H1 (cell line): ENCODE results near the gene PLLP. TPM values are rescaled to one million over a fixed set of nuclear protein-coding genes. Genes with fewer than 3 reads are reported as not detected.

Experiments used
- CTCF ChIA-PET: fragments of 300-600 bp; sonication (Branson Sonifier 250); formaldehyde crosslinking; loops from one replicate; lab custom pipeline; 2021; ENCODE audit not compliant: partially characterized antibody; lab: Charles Lee
- POLR2A ChIA-PET: fragments of 300-600 bp; sonication (Branson Sonifier 250); formaldehyde crosslinking; loops from one replicate; lab custom pipeline; 2021; ENCODE audit warnings: inconsistent platforms; ENCODE audit not compliant: partially characterized antibody; lab: Charles Lee
- DNase-seq, 2 experiments: peaks; one replicate each; pipeline versions ENCODE4 v3.0.0 to v3.0.0-alpha.2; 2010 to 2022; ENCODE audit warnings: low spot score in 2 of 2, low read depth in 1 of 2, mixed read lengths in 1 of 2
- FAIRE-seq: peaks from 2 replicates; lab custom pipeline; 2011; peaks lifted over from hg19 to GRCh38; lab: Jason Lieb, UNC
- H2AFZ ChIP-seq: 2 replicates; pipeline ENCODE4 v1.8.1; 2012; ENCODE audit warnings: low read length, inconsistent platforms
- H2AK5ac ChIP-seq: 2 replicates; pipeline ENCODE4 v1.6.1; 2013; ENCODE audit warnings: low read depth, low read length
- H2BK120ac ChIP-seq: replicated peaks from 2 replicates; pipeline ENCODE3; 2013; ENCODE audit warnings: low read depth, low read length, inconsistent platforms
- H2BK12ac ChIP-seq: 2 replicates; pipeline ENCODE4 v1.6.1; 2013; ENCODE audit warnings: low read depth, low read length
- H2BK15ac ChIP-seq: 2 replicates; pipeline ENCODE4 v1.6.1; 2013; ENCODE audit warnings: low read length
- H2BK20ac ChIP-seq: 2 replicates; pipeline ENCODE4 v1.6.1; 2013; ENCODE audit warnings: low read length
- H2BK5ac ChIP-seq: 2 replicates; pipeline ENCODE4 v1.6.1; 2013; ENCODE audit warnings: low read depth, low read length
- H3K14ac ChIP-seq: 2 replicates; pipeline ENCODE4 v1.6.1; 2013; ENCODE audit warnings: inconsistent platforms; ENCODE audit not compliant: insufficient read length
- H3K18ac ChIP-seq: 2 replicates; pipeline ENCODE4 v1.6.1; 2013; ENCODE audit warnings: low read length; ENCODE audit errors: extremely low read depth
- H3K23ac ChIP-seq: 2 replicates; pipeline ENCODE4 v1.6.1; 2013; ENCODE audit warnings: inconsistent platforms; ENCODE audit not compliant: insufficient read length
- H3K23me2 ChIP-seq: 2 replicates; pipeline ENCODE4 v1.6.1; 2013; ENCODE audit warnings: low read depth, low read length
- H3K27ac ChIP-seq: 2 replicates; pipeline ENCODE4 v1.6.1; 2011; ENCODE audit warnings: low read depth, low read length, inconsistent platforms
- H3K27me3 ChIP-seq, 4 experiments: replicated peaks in 1 of 4; 1 replicate in 1 of 4; 2 replicates in 3 of 4; pipeline versions ENCODE4 v1.6.1 to v1.8.1; 2011 to 2013; ENCODE audit warnings: low read length in 3 of 4, mild to moderate bottlenecking in 3 of 4, inconsistent platforms in 2 of 4, mixed read lengths in 2 of 4, moderate library complexity in 1 of 4; ENCODE audit not compliant: control insufficient read depth in 3 of 4, insufficient read depth in 3 of 4; ENCODE audit errors: extremely low read depth in 1 of 4
- H3K36me3 ChIP-seq, 4 experiments: 2 replicates each; pipeline versions ENCODE4 v1.6.1 to v1.8.1; 2011 to 2013; ENCODE audit warnings: mild to moderate bottlenecking in 4 of 4, low read length in 3 of 4, moderate library complexity in 2 of 4, control low read depth in 1 of 4, inconsistent platforms in 1 of 4; ENCODE audit not compliant: insufficient read depth in 4 of 4, control insufficient read depth in 2 of 4
- H3K4ac ChIP-seq: replicated peaks from 2 replicates; pipeline ENCODE3; 2013; ENCODE audit warnings: low read length, low read depth, mixed read lengths, inconsistent platforms; ENCODE audit not compliant: insufficient read length
- H3K4me1 ChIP-seq, 4 experiments: replicated peaks in 1 of 4; 1 replicate in 1 of 4; 2 replicates in 3 of 4; pipeline versions ENCODE4 v1.6.1 to v1.8.1; 2011 to 2013; ENCODE audit warnings: low read length in 3 of 4, inconsistent platforms in 2 of 4, mixed read lengths in 1 of 4; ENCODE audit not compliant: insufficient read depth in 4 of 4, control insufficient read depth in 3 of 4
- H3K4me2 ChIP-seq, 2 experiments: 2 replicates each; pipeline versions ENCODE4 v1.6.1 to v1.8.1; 2011 to 2013; ENCODE audit warnings: low read depth in 2 of 2, low read length in 2 of 2, control low read depth in 1 of 2, inconsistent platforms in 1 of 2, mild to moderate bottlenecking in 1 of 2; ENCODE audit not compliant: insufficient read depth in 1 of 2
- H3K4me3 ChIP-seq, 4 experiments: fragments of 200-600, 300-600 bp in 1 of 4; sonication (generic), shearing (Covaris generic), sonication (Bioruptor Twin) in 1 of 4; 2 replicates each; pipeline versions ENCODE4 v1.5.1 to v1.8.1; 2011 to 2016; ENCODE audit warnings: low read length in 4 of 4, low read depth in 3 of 4, control low read depth in 2 of 4, inconsistent platforms in 2 of 4, mild to moderate bottlenecking in 2 of 4, mixed read lengths in 1 of 4, moderate library complexity in 1 of 4; ENCODE audit not compliant: insufficient read depth in 2 of 4; ENCODE audit errors: extremely low read depth in 1 of 4
- H3K56ac ChIP-seq: replicated peaks from 2 replicates; pipeline ENCODE3; 2013; ENCODE audit warnings: low read depth, mild to moderate bottlenecking, mixed read lengths, low read length, inconsistent platforms; ENCODE audit not compliant: insufficient read length
- H3K79me1 ChIP-seq: 2 replicates; pipeline ENCODE4 v1.6.1; 2013; ENCODE audit warnings: low read depth, low read length, control low read depth
- H3K79me2 ChIP-seq, 2 experiments: 2 replicates each; pipeline versions ENCODE4 v1.6.1 to v1.8.1; 2012 to 2013; ENCODE audit warnings: low read length in 2 of 2, mild to moderate bottlenecking in 2 of 2, inconsistent platforms in 1 of 2; ENCODE audit not compliant: insufficient read depth in 2 of 2, control insufficient read depth in 1 of 2
- H3K9ac ChIP-seq, 4 experiments: replicated peaks in 1 of 4; 1 replicate in 1 of 4; 2 replicates in 3 of 4; pipeline versions ENCODE4 v1.6.1 to v1.8.1; 2011 to 2013; ENCODE audit warnings: low read depth in 3 of 4, low read length in 3 of 4, control low read depth in 2 of 4, mild to moderate bottlenecking in 2 of 4, moderate library complexity in 2 of 4, inconsistent platforms in 1 of 4; ENCODE audit errors: extremely low read depth in 1 of 4
- H3K9me3 ChIP-seq, 2 experiments: 2 replicates each; pipeline versions ENCODE4 v1.6.1 to v1.8.1; 2012 to 2013; ENCODE audit warnings: mild to moderate bottlenecking in 2 of 2, moderate library complexity in 2 of 2, control low read depth in 1 of 2, inconsistent platforms in 1 of 2, low read depth in 1 of 2, low read length in 1 of 2, mixed read lengths in 1 of 2; ENCODE audit not compliant: insufficient read depth in 2 of 2
- H4K20me1 ChIP-seq, 2 experiments: replicated peaks in 1 of 2; 2 replicates each; pipeline versions ENCODE3 to v1.8.1; 2011 to 2013; ENCODE audit warnings: inconsistent platforms in 2 of 2, low read length in 2 of 2, mild to moderate bottlenecking in 1 of 2; ENCODE audit not compliant: insufficient read depth in 2 of 2, control insufficient read depth in 1 of 2
- H4K5ac ChIP-seq: 2 replicates; pipeline ENCODE4 v1.6.1; 2013; ENCODE audit warnings: low read length, low read depth, mixed read lengths, inconsistent platforms; ENCODE audit not compliant: insufficient read length
- H4K8ac ChIP-seq: 2 replicates; pipeline ENCODE4 v1.8.0; 2013; ENCODE audit warnings: mild to moderate bottlenecking, moderate library complexity, low read length, inconsistent platforms; ENCODE audit not compliant: insufficient read depth; ENCODE audit errors: extremely low read depth
- H4K91ac ChIP-seq: replicated peaks from 2 replicates; pipeline ENCODE3; 2013; ENCODE audit warnings: low read length, mixed read lengths, inconsistent platforms; ENCODE audit not compliant: insufficient read length
- BCL11A ChIP-seq, 2 experiments: IDR thresholded peaks; one replicate each; pipeline ENCODE4 v1.6.1; 2011; ENCODE audit warnings: low read depth in 2 of 2, low read length in 2 of 2, mild to moderate bottlenecking in 2 of 2
- BRCA1 ChIP-seq: IDR thresholded peaks from 2 replicates; pipeline ENCODE4 v1.6.1; 2012; ENCODE audit warnings: low read depth, low read length, improper control_type of control experiment
- JUND ChIP-seq: IDR thresholded peaks from 2 replicates; pipeline ENCODE4 v1.6.1; 2011; ENCODE audit warnings: mild to moderate bottlenecking, improper control_type of control experiment, low read length
- NANOG ChIP-seq: IDR thresholded peaks from 2 replicates; pipeline ENCODE4 v1.6.1; 2011; ENCODE audit warnings: low read length, low read depth, mild to moderate bottlenecking, inconsistent platforms; ENCODE audit not compliant: insufficient read depth, poor library complexity, severe bottlenecking
- RFX5 ChIP-seq: IDR thresholded peaks from 2 replicates; pipeline ENCODE4 v1.6.1; 2011; ENCODE audit warnings: low read depth, low read length, improper control_type of control experiment, borderline replicate concordance
- RNF2 ChIP-seq: fragments of 200-900, 300-1000 bp; sonication (generic); IDR thresholded peaks from 2 replicates; pipeline ENCODE4 v1.7.1; 2016; ENCODE audit warnings: borderline replicate concordance, low read depth, mild to moderate bottlenecking, antibody characterized with exemption, low read length; ENCODE audit not compliant: poor library complexity, severe bottlenecking; ENCODE audit errors: missing control alignments
- SIRT6 ChIP-seq: IDR thresholded peaks from one replicate; pipeline ENCODE4 v1.7.1; 2012; ENCODE audit warnings: low read length, inconsistent platforms
- SIX5 ChIP-seq: IDR thresholded peaks from 2 replicates; pipeline ENCODE4 v1.6.1; 2011; ENCODE audit warnings: mild to moderate bottlenecking, low read depth, low read length
- TAF1 ChIP-seq: IDR thresholded peaks from 2 replicates; pipeline ENCODE4 v1.6.1; 2011; ENCODE audit warnings: mild to moderate bottlenecking, low read depth, low read length
- ZNF274 ChIP-seq: IDR thresholded peaks from 2 replicates; pipeline ENCODE4 v1.7.0; 2012; ENCODE audit warnings: low read length, borderline replicate concordance; ENCODE audit errors: extremely low read depth
- WGBS, 2 experiments: shearing (Covaris generic) in 1 of 2; methylation state at CpG; one replicate each; pipeline versions ENCODE4 v1.1.6 to v1.1.7; 2013 to 2015; ENCODE audit warnings: low lambda C conversion rate in 2 of 2, mixed read lengths in 2 of 2, inconsistent platforms in 1 of 2, low coverage in 1 of 2, missing lambda C conversion rate in 1 of 2; ENCODE audit not compliant: insufficient replicate concordance in 2 of 2, insufficient coverage in 1 of 2, insufficient read length in 1 of 2; ENCODE audit errors: extremely low coverage in 1 of 2, missing lambda C conversion rate in 1 of 2; 5-methylcytosine and 5-hydroxymethylcytosine counted together
- polyA plus RNA-seq, 7 experiments: library from polyadenylated mRNA; depleted of rRNA in 3 of 7; stranded (reverse) in 5 of 7; unstranded in 2 of 7; fragments of >200 nt in 5 of 7; fragments of 200-250 nt in 2 of 7; gene quantifications; 1 replicate in 5 of 7; 2 replicates in 1 of 7; 4 replicates in 1 of 7; pipeline versions ENCODE4 v1.2.1 to v1.2.3, GENCODE V29; 2011 to 2013; ENCODE audit warnings: missing spikeins in 2 of 7, mixed read lengths in 2 of 7
- total RNA-seq: library from RNA; stranded (reverse); fragmentation: NEBNext Ultra II Directional; extraction: Animal tissue kit (Norgen Biotek cat#: 25700); gene quantifications from 2 replicates; pipeline ENCODE4 v1.2.1, GENCODE V29; 2021

Gene PLLP
- total and polyA plus RNA-seq, 2 of the 8 experiments (the other 6 are each of a cell fraction or from before 2014, with no cell fraction given): 2.9 to 10.6 TPM

DNA sequence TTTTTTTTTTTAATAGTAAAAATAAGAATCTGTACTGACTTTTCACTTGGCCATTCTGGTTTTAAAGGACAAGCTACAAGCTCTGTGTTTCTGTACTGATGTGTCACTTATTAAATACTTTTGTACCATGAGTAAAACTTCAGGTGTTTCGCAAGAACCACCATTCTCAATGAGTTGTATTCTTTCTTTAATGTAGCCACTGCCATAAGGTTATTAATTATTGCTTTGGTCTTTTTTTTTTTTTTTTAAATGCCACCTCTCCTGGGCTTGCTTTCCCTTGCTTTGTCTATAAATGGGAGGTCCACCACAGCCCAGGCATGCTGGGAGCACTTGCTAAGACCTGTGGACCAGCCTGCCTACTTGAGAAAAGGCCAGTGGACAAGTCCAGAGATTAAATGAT is 31.0 kb downstream of the PLLP start:
- Histone ChIP-seq H2BK12ac (no peak overlapping the region), H2BK15ac (no peak overlapping the region)
- POLR2A ChIA-PET: interaction anchor here (1.0 kb wide), 1 partner anchor 8 kb away, joined by 4 read pairs; the partner anchor contains the start of gene ARL2BP

More for the DNA sequence above, 31.0 kb downstream of the PLLP start:
- TF ChIP-seq RFX5 (no peak), JUND (no peak), TAF1 (no peak), BRCA1 (no peak), SIRT6 (no peak), BCL11A (IDR thresholded peaks at IDR 0.05; ENCODE audit: low read depth in 2 of 2, low read length in 2 of 2) (no peak), NANOG (no peak), RNF2 (no peak), ZNF274 (no peak), SIX5 (no peak)
- TF ChIP-seq, all 59 proteins: peak for 0
- Histone ChIP-seq H3K27me3 (no peaks in the 10 kb centered on the region), H4K8ac (no peak overlapping the region), H2BK20ac (no peak overlapping the region), H4K20me1 (peaks cover 0 to 2% of the 10 kb centered on the region in 2 experiments), H4K91ac (no peak overlapping the region), H2BK120ac (no peak overlapping the region), H3K4ac (no peak overlapping the region), H3K14ac (no peak overlapping the region), H3K36me3 (peaks cover 4 to 12% (median 7%) of the 10 kb centered on the region in 4 experiments; a peak in 5 of 8 replicates), H3K4me3 (no peak overlapping the region), H3K79me1 (no peaks in the 10 kb centered on the region; the same call in 1 of the 2 replicates), H3K4me1 (no peaks in the 10 kb centered on the region), H3K18ac (no peak overlapping the region), H2AK5ac (no peak overlapping the region), H3K4me2 (no peak overlapping the region), H3K79me2 (no peaks in the 10 kb centered on the region), H3K56ac (no peak overlapping the region), H3K27ac (no peak overlapping the region), H2BK5ac (no peak overlapping the region), H4K5ac (no peak overlapping the region), H2AFZ (no peak overlapping the region), H3K23me2 (no peaks in the 10 kb centered on the region), H3K9ac (no peak overlapping the region), H3K9me3 (no peaks in the 10 kb centered on the region), H3K23ac (no peak overlapping the region)
- DNase-seq: no peak
- FAIRE-seq: no peak
- CTCF ChIA-PET: no interaction called here
- WGBS, 2 experiments: 92% methylated on average over 1 of the region's 1 CpG; no CpG with 5 or more reads in 1 of the 2 experiments
